ENCODE results near the gene NELFCD. TPM values are rescaled to one million over a fixed set of nuclear protein-coding genes. Genes with fewer than 3 reads are reported as not detected.

Gene NELFCD
- total RNA-seq, 1 donor from 2014 or later: 27.4 TPM

DNA sequence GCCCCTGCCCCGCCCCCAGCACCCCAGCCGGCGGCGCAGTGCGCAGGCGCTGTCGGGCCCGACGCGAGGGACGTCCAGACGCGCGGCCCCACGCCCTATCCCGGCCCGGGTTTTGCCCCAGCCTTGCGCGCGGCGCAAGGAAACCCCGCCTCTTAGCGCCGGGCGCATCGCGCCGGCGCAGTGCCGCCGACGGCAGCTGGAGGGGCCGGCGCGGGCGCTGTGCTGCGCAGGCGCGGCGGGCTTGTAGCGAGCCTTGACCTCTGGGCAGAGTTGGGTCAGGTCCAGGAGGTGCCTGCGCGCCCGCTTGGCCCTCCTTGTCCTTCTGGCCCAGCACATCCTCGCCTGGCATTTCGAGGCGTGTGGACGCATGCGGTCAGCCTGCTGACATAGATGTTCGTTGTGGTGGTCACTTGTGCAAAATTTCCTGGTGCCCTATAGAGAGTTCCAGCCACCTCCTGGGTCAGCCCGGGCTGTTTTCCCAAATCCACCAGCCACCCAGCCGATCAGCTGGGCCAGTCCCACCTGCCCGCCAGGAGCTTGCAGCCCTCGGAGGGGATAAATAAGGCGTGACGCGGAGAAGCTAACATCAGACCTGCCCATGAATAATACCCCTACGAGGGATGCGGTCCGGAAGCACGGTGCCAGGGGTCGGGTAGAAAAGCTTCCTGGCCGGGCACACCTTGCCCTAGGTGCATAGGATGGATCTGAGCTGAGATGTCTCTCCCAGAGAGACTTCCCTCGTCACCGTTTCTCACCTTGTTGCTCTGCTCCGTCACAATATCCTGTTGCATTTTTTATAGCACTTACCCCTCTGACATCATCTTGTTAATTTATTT lies 62.0 kb downstream of the NELFCD start:
- no peaks in the 10 kb centered on the region for H3K27me3 ChIP-seq (ENCODE audit: control insufficient read depth, insufficient read depth, low read length)
- H3K36me3 ChIP-seq (ENCODE audit: control insufficient read depth, insufficient read depth, low read length): no peaks in the 10 kb centered on the region
- TF ChIP-seq, protein P1, sequence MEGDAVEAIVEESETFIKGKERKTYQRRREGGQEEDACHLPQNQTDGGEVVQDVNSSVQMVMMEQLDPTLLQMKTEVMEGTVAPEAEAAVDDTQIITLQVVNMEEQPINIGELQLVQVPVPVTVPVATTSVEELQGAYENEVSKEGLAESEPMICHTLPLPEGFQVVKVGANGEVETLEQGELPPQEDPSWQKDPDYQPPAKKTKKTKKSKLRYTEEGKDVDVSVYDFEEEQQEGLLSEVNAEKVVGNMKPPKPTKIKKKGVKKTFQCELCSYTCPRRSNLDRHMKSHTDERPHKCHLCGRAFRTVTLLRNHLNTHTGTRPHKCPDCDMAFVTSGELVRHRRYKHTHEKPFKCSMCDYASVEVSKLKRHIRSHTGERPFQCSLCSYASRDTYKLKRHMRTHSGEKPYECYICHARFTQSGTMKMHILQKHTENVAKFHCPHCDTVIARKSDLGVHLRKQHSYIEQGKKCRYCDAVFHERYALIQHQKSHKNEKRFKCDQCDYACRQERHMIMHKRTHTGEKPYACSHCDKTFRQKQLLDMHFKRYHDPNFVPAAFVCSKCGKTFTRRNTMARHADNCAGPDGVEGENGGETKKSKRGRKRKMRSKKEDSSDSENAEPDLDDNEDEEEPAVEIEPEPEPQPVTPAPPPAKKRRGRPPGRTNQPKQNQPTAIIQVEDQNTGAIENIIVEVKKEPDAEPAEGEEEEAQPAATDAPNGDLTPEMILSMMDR (IDR thresholded peaks at IDR 0.05; ENCODE audit: insufficient read depth, low read length, severe bottlenecking): no peak
- peak overlapping the region; percentile 83 for H3K4me3 ChIP-seq (ENCODE audit: low read depth, low read length)
- FAIRE-seq (no peak), DNase-seq (ENCODE audit: low read depth) (peak; percentile 72)

- Histone ChIP-seq H3K4me3 (ENCODE audit: low read depth, low read length) (no peak overlapping the region), H3K36me3 (ENCODE audit: control insufficient read depth, insufficient read depth, low read length) (no peaks in the 10 kb centered on the region), H3K27me3 (ENCODE audit: control insufficient read depth, insufficient read depth, low read length) (no peaks in the 10 kb centered on the region)
- TF ChIP-seq, protein P1 (IDR thresholded peaks at IDR 0.05; ENCODE audit: insufficient read depth, low read length, severe bottlenecking): no peak
- DNase-seq (ENCODE audit: low read depth) (peak; percentile 55), FAIRE-seq (no peak)
Observed at GRCh38 chr20:59043698-59044097, 62.6 kb downstream of the NELFCD start.

- TF ChIP-seq, protein P1 (IDR thresholded peaks at IDR 0.05; ENCODE audit: insufficient read depth, low read length, severe bottlenecking): no peak
- DNase-seq (ENCODE audit: low read depth) (no peak), FAIRE-seq (no peak)
- H3K36me3 ChIP-seq (ENCODE audit: control insufficient read depth, insufficient read depth, low read length): no peaks in the 10 kb centered on the region
- no peak overlapping the region for H3K4me3 ChIP-seq (ENCODE audit: low read depth, low read length)
- H3K27me3 ChIP-seq (ENCODE audit: control insufficient read depth, insufficient read depth, low read length): no peaks in the 10 kb centered on the region
Observed at GRCh38 chr20:59044295-59044694, 63.2 kb downstream of the NELFCD start.

Other genes starting within 250 kb of the NELFCD start
- gene GNAS-AS1, start 130.4 kb upstream of the NELFCD start, total RNA-seq: 0.13 and 1.3 TPM in 2 replicates
- gene GNAS, start 128.5 kb upstream of the NELFCD start, total RNA-seq: 279 and 385 TPM in 2 replicates
- gene CTSZ, start 26.0 kb downstream of the NELFCD start, total RNA-seq: 73.7 and 87.8 TPM in 2 replicates
- gene TUBB1, start 38.2 kb downstream of the NELFCD start, total RNA-seq: not detected in 2 replicates
- gene ATP5F1E, start 51.1 kb downstream of the NELFCD start, total RNA-seq: 17.1 and 25.3 TPM in 2 replicates
- 160 and 202 TPM in 2 replicates for gene PRELID3B, start 61.5 kb downstream of the NELFCD start, total RNA-seq
- gene ZNF831, start 182.6 kb downstream of the NELFCD start, total RNA-seq: not detected in 2 replicates